T-helper 1 cell treated with Interleukin-12 subunit alpha and Interleukin-12 subunit beta and Interleukin-4 antibody, amounts not matched to agents 30 ng/mL and 1 ng/mL, for 36 hours (primary cell): ENCODE data around the gene LHX3. TPM values are rescaled to one million over a fixed set of nuclear protein-coding genes. Genes with fewer than 3 reads are reported as not detected.
"Not testable (repeated sequence)": the region's sequence is repeated elsewhere in the genome, so short reads cannot be mapped to it uniquely, and the experiment has no call there.

ENCODE experiments used
- intact Hi-C: fragments of 100-400 bp; cut with micrococcal nuclease; formaldehyde crosslinking; loops from one replicate; pipeline ENCODE4 v1.15.1; 2024
- total RNA-seq: library from RNA; stranded (reverse); gene quantifications from 2 replicates; pipeline ENCODE4 v1.2.3, GENCODE V29; 2022

Gene LHX3
- total RNA-seq, 1 donor from 2014 or later, result not detected

DNA sequence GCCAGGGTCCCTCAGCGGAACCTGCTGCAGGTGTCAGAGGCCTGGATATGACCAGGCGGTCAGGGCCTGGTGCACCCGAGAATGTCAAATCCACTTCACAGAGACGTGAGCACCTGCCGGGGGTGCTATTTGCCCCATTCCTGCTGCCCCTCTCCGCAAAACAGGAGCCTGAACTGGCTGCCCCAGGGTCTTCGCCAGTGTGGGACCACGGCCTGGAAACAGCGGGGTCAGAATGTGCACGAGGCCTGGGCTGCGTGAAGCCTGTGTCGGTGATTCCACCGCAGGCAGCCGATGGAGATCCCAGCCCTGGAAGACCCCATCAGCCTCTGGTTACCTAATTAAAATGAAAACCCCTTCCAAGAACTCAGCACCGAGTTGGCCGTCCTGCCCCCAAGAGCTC, 45.1 kb downstream of the LHX3 start:
- intact Hi-C loops, result no loop called here

- intact Hi-C loops, result no loop called here
Measured at GRCh38 chr9:136157477-136158265, 47.3 kb downstream of the LHX3 start.

DNA sequence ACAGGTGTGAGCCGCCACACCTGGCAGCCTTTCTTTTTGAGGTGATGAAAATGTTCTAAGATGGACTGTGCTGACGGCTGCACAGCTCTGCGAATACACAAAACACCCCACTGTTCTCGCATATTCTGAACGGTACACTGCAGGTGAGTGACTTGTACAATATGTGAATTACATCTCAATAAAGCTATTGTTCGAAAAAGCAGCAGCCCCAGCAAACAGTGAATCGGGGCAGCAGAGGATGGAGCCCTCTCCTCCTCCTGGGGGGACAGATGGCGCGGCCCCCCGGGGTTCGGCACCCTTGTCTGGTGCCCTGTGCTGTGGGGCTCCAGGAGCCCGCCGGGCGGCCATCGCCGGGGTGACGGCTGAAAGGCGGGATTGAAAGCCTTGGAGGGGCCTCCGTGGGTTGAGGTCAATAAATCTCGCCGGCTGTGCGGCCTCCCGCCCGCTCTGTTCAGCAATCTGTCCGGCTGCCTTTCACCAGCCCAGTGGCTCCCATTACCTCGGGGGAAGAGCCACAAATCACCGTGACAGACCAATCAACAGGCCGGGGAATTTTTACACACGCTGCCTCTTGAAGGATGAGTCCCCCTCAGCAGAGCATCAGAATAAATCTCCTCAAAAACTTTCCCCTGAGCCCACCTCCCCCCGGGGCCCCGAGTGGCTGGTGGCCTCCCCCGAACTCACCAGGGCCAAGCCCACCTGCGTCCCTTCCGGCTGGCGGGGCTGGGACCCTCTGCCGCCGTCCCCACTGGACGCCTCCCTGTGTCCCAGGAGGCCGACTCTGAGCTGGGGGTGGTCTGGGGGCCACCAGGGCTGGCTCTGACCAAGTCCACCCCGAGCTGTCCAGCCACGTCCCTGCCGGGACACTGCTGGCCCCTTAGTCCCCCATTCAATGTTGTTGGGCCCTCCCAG, 48.5 kb downstream of the LHX3 start:
- intact Hi-C loops, result no loop called here

GRCh38 chr9:136155576-136155975, 49.4 kb downstream of the LHX3 start:
- intact Hi-C loops, result no loop called here

DNA sequence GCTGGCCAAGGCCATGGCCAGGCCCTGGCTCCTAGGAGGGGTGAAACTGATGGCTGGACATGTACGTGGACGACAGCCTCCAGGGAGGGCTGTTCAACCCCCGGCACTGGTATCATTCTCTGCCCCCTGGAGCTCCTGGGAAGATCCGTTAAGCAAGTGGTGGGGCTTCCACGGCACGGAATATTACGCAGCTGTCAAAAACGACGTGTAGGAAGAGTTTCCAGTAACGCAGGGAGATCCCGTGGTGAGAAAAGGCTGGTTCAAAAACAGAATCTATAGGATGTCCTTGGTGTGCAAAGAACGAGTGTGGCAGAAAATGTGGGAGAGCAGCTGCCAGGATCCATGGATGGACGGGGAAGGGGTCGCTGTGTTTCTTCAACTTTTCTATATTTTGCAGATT, 50.0 kb downstream of the LHX3 start:
- intact Hi-C loops, result no loop called here

DNA sequence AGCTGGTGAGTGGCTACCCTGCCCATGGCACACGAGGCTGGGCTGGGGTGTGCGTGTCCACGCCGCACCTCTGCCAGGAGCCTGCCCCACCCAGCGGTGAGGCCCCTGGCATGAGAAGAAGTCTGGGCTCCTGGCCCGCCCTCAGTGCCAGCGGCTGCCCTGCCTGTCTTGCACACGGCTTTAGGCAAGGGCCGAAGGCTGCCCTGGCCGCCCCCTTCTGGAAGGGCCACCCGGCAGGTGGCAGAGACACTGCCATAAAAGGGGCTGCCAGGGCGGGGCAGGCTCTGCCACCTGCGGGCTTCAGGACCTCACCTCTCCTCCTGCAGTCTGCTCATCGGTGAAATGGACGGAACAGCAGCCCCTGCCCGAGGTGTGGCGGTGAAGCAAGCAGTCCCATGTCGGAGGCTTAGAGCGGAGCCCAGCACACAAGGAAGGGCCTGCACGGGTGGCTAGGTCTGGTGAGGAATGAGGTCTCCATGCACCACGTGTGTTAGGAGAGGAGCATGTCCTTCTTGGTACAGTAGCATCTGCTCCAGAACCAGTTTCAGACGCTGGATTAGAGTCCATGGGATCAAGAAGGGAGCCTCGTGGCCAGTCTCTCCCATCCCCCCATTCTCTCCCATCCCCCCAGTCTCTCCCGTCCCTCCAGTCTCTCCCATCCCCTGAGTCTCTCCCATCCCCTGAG, 51.4 kb downstream of the LHX3 start:
- intact Hi-C loops, result no loop called here

DNA sequence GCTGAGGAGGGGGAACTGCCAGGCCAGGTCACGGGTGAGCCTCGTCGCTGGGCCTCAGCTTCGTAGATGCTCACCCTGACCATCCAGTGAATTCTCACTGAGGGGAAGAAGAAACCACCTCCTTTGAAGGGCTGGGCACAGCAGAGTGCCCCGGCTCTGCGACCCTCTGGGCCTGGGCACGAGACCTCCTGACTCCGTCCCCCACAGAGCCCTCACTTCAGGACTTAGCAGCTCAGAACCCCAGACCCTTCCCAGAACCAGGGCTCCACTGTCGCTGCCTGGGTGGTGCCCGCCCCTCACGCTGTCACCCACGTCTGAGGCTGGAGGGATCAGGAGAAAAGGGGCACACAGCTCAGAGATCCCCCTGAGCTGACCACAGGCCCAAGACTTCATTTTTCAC, 52.0 kb downstream of the LHX3 start:
- intact Hi-C loops, result no loop called here

DNA sequence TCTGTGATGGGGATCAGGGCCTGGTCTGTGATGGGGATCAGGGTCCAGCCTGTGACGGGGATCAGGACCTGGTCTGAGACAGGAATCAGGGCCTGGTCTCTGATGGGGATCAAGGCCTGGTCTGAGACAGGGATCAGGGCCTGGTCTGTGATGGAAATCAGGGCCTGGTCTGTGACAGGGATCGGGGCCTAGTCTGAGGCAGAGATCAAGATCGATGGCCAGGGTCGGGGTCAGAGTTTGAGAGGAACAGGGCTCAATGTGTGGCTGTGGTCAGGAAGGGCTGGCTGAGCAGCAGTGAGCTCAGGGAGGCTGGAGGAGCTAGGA, 52.4 kb downstream of the LHX3 start:
- intact Hi-C loops, result no loop called here

GRCh38 chr9:136151848-136152542, 52.9 kb downstream of the LHX3 start:
- intact Hi-C loops, result no loop called here

DNA sequence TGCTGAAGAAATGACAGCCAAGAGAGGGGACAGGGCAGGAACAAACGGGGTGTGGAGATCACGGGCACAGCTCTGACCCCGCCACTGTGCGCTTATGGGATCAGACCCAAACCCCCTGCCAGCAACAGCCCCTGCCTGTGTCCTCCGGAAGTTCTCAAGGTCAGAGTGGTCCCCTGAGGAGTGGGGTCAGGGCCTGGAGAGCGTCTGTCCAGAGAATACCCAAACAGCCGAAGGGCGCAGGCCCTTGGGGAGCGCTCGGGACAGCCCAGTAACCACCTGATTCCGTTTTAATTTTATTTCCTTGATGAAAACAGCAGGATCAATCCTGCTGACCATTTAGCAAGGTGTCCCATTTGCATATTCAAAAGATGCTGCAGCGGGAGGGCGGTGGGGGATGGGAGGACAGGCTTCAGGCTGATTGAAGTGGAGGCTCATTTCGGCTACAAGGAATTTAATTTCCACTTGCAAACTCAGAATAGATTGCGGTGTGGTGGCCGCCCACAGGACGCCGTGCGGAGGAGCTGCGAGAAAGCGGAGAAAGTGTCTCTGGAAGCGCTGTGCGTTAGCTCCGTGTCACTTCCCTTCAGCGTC, 53.6 kb downstream of the LHX3 start:
- intact Hi-C loops, result no loop called here

- intact Hi-C loops, result not testable (repeated sequence)
Measured at GRCh38 chr9:136150664-136151213, 54.2 kb downstream of the LHX3 start.

DNA sequence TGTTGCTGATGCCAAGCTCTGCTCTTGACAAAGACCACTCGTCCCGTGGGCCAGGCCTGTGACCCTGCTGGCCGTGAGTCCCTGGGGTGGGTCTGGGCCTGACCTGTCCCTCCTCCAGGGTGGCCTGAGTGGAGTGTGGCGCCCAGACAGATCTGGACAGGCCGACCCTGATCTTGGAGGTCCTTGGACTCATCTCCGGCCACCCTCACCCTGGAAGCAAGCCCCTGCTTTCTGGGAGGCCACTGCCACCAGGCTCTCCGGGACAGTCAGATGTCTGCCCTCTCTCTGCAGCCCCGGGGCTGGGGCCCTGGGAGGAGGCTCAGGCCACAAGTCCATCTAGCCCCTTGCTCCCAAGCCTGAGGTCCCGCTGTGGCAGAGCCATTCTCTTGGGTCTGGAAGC, 55.1 kb downstream of the LHX3 start:
- intact Hi-C loops, result no loop called here

GRCh38 chr9:136149337-136149736, 55.6 kb downstream of the LHX3 start:
- intact Hi-C loops, result no loop called here

DNA sequence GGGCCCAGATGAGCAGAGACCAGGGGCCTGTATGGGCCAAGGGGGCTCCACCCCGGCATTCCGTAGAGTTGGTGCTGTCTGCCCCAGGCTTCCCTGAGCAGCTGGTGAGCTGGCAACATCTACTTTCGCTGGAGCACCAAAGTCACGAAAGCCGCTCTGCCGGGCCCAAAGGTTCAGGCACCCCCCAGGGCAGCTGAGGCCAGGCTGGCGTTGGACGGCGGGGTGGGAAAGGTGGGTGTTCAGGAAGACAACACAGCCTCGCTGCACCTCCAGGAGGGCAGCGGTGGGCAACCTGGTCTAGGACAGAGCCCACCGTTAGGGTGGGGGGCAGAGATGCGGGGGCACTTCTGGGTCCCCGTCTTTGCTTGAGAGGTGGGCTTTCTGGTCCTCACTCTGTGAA, 56.2 kb downstream of the LHX3 start:
- intact Hi-C loops, result no loop called here

DNA sequence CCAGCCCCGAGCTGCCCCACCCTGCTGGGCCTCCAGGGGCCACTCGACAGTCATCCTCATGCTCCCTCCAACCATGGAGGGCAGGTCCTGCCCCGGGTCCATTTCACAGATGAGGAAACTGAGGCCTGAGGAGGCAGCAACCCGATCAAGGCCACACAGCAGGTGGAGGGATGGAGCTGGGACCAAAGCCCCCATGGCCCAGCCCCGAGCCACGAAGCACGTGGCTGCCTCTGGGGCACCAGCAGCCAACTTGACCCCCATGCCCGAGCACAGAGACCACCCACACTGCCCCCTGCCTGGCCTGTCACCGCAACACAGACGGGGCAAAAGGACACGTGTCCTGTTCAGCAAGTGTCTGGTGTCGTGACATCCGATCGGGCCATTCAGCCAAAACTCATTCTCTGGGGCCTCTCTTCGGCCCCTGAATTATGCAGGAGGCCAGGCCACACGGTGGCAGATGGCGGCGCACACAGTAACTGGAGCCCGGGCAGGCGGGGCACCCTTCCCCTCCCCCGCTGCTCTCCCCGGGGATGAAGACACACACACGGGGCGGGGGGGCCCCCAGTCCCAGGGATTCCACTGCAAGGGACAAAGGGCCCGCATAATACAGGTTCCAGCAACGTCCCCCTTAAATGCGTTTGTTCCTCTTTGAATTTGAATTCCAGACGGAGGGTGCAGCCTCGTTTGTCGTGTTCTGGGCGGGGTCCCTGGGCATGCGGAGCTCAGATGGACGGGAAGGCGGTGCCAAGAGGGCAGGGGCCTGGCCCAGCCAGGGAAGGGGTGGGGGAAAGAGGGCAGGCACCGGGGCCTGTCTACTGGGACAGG, 56.8 kb downstream of the LHX3 start:
- intact Hi-C loops, result no loop called here

DNA sequence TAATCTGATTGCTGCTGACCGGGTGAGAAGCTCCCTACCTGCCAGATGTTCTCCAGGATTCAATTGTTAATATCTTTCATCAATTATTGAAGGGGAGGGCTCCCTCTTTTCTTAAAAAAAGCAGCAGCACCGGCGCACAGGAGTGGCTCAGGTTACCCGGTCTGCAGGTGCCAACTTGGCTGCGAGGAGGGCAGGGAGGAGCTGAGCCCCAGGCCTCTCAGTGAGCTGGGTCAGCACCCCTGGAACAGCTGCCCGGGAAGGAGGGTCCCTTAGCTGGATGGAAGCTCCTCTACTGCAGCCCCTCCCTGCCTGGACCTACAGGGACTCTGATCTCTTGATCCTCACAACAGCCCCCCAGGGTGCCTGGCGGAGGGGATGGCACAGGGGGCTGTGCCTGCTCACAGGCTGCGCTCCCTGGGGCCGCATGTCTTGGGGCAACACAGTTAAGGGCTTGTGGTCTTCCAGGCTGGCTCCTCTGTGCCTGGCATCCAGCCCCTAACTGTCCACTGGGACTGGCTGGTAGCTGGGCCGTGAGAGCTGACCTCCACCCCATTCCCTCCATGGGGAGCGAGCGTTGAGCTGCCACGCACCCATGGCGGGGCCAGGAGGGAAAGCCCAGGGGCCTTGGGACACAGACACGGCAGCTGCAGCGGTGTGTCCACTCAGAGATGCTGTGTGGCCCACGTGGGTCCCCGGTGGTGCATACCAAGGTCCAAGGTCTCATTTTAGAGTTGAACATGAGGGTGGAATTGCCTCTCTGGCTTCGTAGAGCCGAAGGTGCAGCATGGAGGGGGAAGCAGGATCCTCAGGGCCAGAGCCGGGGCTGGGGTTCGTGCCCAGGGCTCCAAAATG, 57.7 kb downstream of the LHX3 start:
- intact Hi-C loops, result no loop called here
